ENCODE data around the gene CD33. TPM values are rescaled to one million over a fixed set of nuclear protein-coding genes. Genes with fewer than 3 reads are reported as not detected.

The CD33 gene
- total RNA-seq, 1 experiment from 2014 or later: not detected

DNA sequence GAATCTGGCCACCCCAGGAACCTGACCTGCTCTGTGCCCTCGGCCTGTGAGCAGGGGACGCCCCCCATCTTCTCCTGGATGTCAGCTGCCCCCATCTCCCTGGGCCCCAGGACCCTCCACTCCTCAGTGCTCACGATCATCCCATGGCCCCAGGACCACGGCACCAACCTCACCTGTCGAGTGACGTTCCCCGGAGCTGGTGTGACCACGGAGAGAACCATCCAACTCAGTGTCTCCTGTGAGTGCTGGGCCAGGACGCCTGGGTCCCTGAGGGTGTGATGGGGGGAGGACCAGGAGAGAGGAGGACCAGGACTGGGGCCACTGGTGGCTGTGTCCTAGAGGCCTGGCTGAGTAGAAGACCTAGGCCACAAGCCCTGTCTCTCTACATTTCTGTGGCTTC lies 13.0 kb upstream of the CD33 start:
- Histone ChIP-seq H3K27ac (ENCODE audit: low read depth, low read length, poor library complexity, severe bottlenecking) (no peak overlapping the region), H3K36me3 (ENCODE audit: insufficient read depth, low read length, poor library complexity, severe bottlenecking) (no peaks in the 10 kb centered on the region), H3K4me3 (ENCODE audit: low read depth, low read length, poor library complexity, severe bottlenecking) (no peak overlapping the region), H3K4me1 (ENCODE audit: insufficient read depth, low read length, poor library complexity, severe bottlenecking) (no peaks in the 10 kb centered on the region), H3K9me3 (ENCODE audit: low read depth, low read length, poor library complexity, severe bottlenecking) (no peaks in the 10 kb centered on the region), H3K27me3 (replicated peaks; ENCODE audit: insufficient read depth, low read depth, low read length, poor library complexity) (no peaks in the 10 kb centered on the region)
- POLR2A ChIA-PET (ENCODE audit: low non-redundant PET): interaction anchor here (0.7 kb wide), 1 partner anchor 290 kb away, joined by 6 read pairs; no protein-coding TSS in a partner anchor
- intact Hi-C loops (cut with micrococcal nuclease; ENCODE audit: unreplicated experiment): no loop called here
- DNase-seq (ENCODE audit: low spot score): no peak
- CTCF ChIA-PET: no interaction called here
- TF ChIP-seq EZH2 (IDR thresholded peaks at IDR 0.05; ENCODE audit: borderline replicate concordance, low read depth, low read length, poor library complexity, severe bottlenecking): no peak
- TF ChIP-seq, protein P1, sequence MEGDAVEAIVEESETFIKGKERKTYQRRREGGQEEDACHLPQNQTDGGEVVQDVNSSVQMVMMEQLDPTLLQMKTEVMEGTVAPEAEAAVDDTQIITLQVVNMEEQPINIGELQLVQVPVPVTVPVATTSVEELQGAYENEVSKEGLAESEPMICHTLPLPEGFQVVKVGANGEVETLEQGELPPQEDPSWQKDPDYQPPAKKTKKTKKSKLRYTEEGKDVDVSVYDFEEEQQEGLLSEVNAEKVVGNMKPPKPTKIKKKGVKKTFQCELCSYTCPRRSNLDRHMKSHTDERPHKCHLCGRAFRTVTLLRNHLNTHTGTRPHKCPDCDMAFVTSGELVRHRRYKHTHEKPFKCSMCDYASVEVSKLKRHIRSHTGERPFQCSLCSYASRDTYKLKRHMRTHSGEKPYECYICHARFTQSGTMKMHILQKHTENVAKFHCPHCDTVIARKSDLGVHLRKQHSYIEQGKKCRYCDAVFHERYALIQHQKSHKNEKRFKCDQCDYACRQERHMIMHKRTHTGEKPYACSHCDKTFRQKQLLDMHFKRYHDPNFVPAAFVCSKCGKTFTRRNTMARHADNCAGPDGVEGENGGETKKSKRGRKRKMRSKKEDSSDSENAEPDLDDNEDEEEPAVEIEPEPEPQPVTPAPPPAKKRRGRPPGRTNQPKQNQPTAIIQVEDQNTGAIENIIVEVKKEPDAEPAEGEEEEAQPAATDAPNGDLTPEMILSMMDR (conservative IDR thresholded peaks at IDR 0.05; ENCODE audit: low read depth, low read length): no peak
- BruUV-seq (replicated peaks): no TSS peak

DNA sequence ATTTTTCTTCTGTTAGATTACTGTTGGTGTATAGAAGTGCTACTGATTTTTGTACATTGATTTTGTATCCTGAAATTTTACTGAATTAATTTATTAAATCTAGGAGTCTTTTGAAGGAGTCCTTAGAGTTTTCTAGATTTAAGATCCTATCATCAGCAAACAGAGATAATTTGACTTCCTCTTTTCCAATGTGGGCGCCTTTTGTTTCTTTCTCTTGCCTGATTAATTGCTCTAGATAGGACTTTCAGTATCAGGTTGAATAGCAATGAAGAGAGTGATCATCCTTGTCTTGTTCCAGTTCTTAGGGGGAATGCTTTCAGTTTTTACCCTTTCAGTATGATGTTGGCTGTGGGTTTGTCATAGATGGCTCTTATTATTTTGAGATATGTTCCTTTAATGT lies 5.6 kb upstream of the CD33 start:
- BruUV-seq (replicated peaks): no TSS peak
- CTCF ChIA-PET: no interaction called here
- Histone ChIP-seq H3K9me3 (ENCODE audit: low read depth, low read length, poor library complexity, severe bottlenecking) (no peaks in the 10 kb centered on the region), H3K4me1 (ENCODE audit: insufficient read depth, low read length, poor library complexity, severe bottlenecking) (no peaks in the 10 kb centered on the region), H3K36me3 (ENCODE audit: insufficient read depth, low read length, poor library complexity, severe bottlenecking) (no peaks in the 10 kb centered on the region), H3K27me3 (replicated peaks; ENCODE audit: insufficient read depth, low read depth, low read length, poor library complexity) (peaks cover 24% of the 10 kb centered on the region), H3K27ac (ENCODE audit: low read depth, low read length, poor library complexity, severe bottlenecking) (no peak overlapping the region), H3K4me3 (ENCODE audit: low read depth, low read length, poor library complexity, severe bottlenecking) (no peak overlapping the region)
- no peak for TF ChIP-seq EZH2 (IDR thresholded peaks at IDR 0.05; ENCODE audit: borderline replicate concordance, low read depth, low read length, poor library complexity, severe bottlenecking)
- TF ChIP-seq, protein P1 (conservative IDR thresholded peaks at IDR 0.05; ENCODE audit: low read depth, low read length): no peak
- DNase-seq (ENCODE audit: low spot score): no peak
- POLR2A ChIA-PET (ENCODE audit: low non-redundant PET): no interaction called here
- intact Hi-C loops (cut with micrococcal nuclease; ENCODE audit: unreplicated experiment): no loop called here

DNA sequence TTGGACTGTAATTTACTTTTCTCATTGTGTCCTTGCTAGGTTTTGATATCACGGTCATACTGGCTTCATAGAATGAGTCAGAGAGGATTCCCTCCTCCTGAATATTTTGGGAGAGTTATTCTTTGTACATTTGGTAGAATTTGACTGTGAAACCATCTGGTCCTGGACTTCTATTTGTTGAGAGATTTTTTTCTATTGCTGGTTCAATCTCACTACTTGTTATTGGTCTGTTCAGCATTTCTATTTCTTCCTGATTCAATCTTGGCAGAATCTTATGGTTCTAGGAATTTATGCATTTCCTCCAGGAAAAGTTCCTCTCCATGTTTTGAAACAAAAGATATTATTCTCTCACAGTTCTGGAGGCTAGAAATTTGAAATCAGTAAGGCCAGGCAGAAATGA lies 4.9 kb upstream of the CD33 start:
- Histone ChIP-seq H3K27me3 (replicated peaks; ENCODE audit: insufficient read depth, low read depth, low read length, poor library complexity) (peaks cover 26% of the 10 kb centered on the region), H3K36me3 (ENCODE audit: insufficient read depth, low read length, poor library complexity, severe bottlenecking) (no peaks in the 10 kb centered on the region), H3K4me3 (ENCODE audit: low read depth, low read length, poor library complexity, severe bottlenecking) (no peak overlapping the region), H3K4me1 (ENCODE audit: insufficient read depth, low read length, poor library complexity, severe bottlenecking) (no peaks in the 10 kb centered on the region), H3K27ac (ENCODE audit: low read depth, low read length, poor library complexity, severe bottlenecking) (no peak overlapping the region), H3K9me3 (ENCODE audit: low read depth, low read length, poor library complexity, severe bottlenecking) (no peaks in the 10 kb centered on the region)
- ChIA-PET POLR2A (ENCODE audit: low non-redundant PET) (no interaction called here), CTCF (no interaction called here)
- no TSS peak for BruUV-seq (replicated peaks)
- intact Hi-C loops (cut with micrococcal nuclease; ENCODE audit: unreplicated experiment): no loop called here
- DNase-seq (ENCODE audit: low spot score): no peak
- TF ChIP-seq, protein P1 (conservative IDR thresholded peaks at IDR 0.05; ENCODE audit: low read depth, low read length): no peak
- no peak for TF ChIP-seq EZH2 (IDR thresholded peaks at IDR 0.05; ENCODE audit: borderline replicate concordance, low read depth, low read length, poor library complexity, severe bottlenecking)

All from A673 (cell line).